ENCODE data around the gene CTH.
"Not testable (repeated sequence)": the region's sequence is repeated elsewhere in the genome, so short reads cannot be mapped to it uniquely, and the experiment has no call there.

The CTH gene

DNA sequence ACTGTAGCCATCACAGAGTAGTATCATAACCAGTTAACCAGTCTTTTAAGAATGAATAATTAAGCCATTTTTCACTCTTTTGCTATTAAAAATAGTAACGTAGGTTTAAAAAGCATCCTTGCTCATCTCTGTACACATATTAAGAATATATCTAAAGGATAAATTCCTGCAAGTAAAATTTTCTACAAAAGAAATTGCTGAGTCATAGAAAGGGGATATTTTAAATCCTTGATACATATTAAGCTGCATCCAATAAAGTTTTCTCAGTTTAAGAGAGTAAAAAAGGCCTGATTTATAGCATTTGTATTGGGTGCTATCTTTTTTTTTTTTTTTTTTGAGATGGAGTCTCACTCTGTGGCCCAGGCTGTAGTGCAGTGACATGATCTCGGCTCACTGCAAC, 1.9 kb upstream of the CTH start:
- DNase-seq (ENCODE audit: low read depth), result no peak

DNA sequence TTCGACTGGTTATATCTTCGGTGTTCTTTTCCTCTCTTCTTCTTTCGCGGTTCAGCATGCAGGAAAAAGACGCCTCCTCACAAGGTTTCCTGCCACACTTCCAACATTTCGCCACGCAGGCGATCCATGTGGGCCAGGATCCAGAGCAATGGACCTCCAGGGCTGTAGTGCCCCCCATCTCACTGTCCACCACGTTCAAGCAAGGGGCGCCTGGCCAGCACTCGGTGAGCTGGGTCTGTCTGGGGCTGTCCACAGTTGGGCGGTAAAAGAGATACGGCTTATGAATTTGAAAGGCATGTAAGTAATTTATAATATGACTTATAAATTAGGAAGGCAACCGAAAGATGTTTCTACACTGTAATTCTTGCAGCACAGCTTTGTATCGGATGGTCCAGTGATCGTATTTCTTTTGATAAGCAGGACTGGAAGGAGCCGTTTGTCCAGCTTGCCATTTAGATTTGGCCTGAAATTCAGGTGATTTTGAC, 334 bp downstream of the CTH start:
- no peak for DNase-seq (ENCODE audit: low read depth)

DNA sequence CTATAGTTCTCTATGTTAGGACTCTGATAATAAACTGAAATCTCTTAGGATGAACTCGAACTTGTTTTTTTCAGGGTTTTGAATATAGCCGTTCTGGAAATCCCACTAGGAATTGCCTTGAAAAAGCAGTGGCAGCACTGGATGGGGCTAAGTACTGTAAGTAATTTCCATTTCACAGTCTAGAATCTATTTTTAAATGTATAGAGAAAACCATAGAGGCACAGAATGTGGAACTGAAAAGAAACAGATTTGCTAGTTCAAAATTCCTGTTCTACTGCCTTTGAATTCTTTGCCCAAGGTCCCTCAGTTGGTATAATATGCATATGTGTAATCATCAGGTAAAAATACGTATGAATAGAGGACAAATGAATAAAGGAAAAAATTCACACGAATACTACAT, 4.8 kb downstream of the CTH start:
- no peak for DNase-seq (ENCODE audit: low read depth)

DNA sequence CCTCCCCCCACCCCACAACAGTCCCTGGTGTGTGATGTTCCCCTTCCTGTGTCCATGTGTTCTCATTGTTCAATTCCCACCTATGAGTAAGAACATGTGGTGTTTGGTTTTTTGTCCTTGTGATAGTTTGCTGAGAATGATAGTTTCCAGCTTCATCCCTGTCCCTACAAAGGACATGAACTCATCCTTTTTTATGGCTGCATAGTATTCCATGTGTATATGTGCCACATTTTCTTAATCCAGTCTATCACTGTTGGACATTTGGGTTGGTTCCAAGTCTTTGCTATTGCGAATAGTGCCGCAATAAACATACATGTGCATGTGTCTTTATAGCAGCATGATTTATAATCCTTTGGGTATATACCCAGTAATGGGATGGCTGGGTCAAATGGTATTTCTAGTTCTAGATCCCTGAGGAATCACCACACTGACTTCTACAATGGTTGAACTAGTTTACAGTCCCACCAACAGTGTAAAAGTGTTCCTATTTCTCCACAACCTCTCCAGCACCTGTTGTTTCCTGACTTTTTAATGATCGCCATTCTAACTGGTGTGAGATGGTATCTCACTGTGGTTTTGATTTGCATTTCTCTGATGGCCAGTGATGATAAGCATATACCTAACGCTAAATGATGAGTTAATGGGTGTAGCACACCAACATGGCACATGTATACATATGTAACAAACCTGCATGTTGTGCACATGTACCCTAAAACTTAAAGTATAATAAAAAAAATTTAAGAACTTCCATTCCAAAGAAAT, 8.1 kb downstream of the CTH start:
- DNase-seq (ENCODE audit: low read depth), result not testable (repeated sequence)

DNA sequence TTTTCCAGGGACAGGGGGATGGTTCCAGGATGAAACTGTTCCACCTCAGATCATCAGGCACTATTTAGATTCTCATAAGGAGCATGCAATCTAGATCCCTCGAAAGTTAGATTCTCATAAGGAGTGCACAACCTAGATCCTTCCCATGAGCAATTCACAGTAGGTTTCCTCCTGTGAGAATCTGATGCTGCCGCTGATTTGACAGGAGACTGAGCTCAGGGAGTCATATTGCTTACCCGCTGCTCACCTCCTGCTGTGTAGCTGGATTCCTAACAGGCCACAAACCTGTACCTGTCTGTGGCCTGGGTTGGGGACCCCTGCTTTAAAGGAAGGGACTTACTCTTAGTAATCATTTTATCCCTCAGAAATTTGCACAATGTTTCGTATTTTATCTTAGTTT, 9.3 kb downstream of the CTH start:
- no peak for DNase-seq (ENCODE audit: low read depth)

DNA sequence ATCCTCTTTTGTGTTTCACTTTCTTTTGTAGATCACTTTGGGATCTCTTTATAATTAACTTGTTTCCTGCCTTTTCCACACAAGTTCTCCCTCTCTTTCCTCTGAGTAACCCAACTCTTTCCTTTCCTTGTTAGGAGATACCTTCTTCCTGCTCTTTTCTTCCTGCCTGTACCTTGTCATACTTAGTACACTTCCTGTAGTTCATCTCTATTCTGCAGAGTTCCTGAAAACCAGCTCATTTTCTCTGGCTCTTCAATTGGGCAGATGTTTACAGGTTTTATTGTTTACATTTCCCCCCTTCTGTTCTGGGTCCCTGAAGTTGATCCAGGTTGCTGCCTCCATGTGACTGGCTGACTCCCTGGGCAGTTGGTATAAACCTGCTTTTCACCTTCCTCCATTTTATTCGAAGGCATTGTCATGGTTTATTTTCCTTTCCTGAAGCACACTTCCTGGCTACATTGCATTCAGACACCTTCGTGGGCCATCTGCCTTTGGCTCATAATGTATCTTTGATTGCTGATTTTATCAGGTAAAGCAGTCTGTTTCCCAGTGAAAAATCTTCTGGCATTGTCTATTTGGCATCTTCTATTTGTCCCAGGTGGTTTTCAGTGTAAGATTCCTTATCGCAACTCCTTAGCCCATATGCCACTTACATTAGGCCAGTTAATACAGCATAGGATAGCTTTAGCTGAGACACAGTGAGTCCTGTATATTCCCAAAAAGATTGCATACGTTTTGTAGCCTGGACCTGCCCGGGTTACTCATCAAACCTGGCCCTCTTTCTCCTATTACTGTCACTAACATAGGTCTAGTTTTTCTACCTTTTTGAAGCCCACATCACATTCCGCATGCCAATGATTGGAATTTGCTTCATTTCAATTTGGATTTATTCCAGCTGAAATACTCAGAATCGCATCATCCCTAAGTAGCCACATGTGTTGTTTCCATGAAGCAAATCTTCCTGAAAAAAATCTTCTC, 15.4 kb downstream of the CTH start:
- DNase-seq (ENCODE audit: low read depth), result no peak

DNA sequence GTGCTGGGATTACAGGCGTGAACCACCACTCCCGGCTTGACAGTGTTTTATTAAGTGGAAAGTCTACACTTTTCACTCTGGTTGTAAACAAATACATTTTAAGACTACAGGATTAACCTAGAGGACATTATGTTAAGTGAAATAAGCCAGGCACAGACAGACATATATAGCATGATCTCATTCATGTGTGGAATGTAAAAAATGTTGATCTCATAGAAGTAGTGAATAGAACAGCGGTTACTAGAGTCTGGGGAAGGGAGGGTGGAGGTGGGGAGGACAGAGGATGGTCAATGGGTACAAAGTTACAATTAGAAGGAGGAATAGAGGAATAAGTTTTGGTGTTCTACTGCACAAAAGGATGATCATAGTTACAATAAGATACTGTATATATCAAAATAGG, 16.9 kb downstream of the CTH start:
- DNase-seq (ENCODE audit: low read depth), result no peak

DNA sequence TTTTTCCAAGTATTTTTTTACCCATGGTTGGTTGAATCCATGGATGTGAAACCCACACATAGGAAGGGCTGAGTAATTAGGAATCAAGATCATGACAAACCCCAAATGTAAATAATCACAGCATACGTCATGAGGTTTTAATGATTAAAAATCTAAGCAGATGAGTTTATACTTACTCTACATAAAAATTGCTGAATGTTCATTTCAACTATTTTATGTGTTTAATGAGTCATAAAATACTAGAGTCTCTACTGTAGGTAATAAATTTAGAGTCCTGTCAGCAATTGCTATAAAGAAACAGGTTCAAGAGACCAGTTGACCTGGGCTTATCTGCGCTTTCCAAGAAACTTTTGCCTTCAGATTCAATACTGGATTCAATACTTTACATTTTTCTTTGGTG, 18.2 kb downstream of the CTH start:
- no peak for DNase-seq (ENCODE audit: low read depth)

DNA sequence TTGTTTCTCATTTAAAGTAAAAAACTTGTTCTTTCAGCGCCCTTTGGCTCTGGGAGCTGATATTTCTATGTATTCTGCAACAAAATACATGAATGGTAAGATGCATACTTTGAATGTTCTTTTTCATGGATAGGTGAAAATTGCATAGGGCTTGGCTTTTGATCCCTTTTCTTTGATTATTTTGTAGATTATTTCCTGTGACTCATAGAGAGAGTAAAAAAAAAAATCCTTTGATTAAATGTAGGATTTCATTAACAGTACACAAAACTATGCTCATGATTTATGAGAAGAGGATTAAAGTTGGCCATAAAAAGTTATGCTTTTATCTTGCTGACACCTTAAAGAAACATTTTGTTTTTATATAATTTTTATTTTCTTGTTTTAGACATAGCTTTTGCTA, 18.7 kb downstream of the CTH start:
- no peak for DNase-seq (ENCODE audit: low read depth)

DNA sequence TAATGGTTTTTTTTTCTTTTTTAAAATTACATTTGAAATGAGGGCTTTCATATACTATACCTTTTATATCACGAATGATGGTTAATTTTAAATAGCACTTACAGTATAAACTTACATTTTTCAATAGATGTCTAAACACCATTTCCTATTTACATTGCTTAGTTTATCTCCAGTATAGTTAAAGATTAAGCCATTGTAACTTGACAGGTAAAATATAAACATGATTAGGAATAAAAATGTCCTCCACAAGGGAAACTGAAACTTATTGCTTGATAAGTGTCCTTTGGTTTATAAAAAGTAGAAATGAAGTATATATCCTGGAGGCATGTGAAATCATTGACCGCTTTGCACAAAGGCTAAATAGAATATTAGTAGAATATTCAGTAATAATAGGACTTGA, 20.2 kb downstream of the CTH start:
- DNase-seq (ENCODE audit: low read depth), result no peak

DNA sequence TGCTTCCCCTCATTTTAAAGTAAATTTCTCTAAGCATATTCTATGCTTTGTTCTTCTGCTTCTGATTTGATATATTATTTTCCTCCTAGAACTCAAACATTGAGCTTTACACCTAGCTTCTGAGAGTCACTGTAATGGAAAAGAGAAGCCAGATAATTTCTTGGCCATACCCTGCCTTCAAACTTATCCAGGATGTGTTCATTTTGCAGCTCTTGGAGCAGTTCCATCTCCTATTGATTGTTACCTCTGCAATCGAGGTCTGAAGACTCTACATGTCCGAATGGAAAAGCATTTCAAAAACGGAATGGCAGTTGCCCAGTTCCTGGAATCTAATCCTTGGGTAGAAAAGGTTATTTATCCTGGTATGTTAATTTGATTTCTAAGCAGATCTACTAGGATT, 20.8 kb downstream of the CTH start:
- DNase-seq (ENCODE audit: low read depth), result no peak

DNA sequence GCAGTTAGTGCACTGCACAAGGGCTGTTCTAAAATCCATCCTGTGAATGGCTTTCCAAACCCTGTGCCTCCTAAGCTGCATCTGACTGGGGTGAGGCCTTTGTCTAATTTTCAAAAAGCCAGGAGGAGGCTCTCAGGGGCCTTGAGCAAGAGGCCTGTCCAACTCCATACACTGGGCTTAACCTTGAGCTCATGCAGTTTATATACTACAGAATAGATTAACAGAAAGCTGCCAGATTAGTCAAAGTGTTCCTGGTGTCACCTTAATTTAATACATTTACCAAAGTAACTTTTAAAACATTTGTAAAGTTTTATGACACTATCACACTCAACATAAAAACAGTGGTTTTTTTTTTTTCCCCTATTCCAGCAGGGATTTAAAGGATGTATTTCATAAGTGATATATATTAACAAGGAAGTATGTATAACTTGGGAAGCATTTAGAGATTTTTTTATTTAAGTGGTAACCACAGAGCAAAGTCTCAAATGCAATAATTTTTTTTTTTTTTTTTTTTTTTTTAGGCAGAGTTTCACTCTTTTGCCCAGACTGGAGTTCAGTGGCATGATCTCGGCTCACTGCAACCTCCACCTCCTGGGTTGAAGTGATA, 23.3 kb downstream of the CTH start:
- DNase-seq (ENCODE audit: low read depth), result no peak

DNA sequence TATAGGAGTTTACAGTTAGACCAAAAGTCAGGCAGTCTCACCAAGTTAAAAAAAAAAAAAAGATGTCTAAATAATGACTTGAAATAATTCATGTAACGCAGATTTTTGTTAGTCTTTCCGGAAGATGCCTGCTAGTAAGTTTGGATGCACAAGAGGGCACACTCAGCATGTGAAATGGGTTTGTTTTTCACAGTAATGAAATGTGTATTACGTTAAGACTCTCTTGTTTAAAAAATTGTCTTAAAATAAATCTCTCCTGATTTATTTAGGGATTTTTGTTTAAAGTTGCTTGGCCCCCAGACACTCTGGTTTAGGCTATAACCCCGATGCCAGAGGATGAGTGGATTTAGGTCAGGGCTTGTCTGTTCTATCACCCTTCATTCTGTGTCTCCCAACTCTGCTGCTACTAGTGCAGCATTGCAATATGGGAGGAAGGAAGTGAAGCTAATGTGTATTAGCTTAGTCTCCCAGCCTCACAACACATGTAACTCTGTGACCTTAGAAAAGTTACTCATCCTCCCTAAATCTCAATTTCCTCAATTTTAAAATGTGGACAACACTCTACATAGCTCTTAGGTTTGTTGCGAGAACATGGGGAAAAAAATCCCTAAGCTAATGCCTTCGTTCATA, 25.7 kb downstream of the CTH start:
- DNase-seq (ENCODE audit: low read depth), result no peak

DNA sequence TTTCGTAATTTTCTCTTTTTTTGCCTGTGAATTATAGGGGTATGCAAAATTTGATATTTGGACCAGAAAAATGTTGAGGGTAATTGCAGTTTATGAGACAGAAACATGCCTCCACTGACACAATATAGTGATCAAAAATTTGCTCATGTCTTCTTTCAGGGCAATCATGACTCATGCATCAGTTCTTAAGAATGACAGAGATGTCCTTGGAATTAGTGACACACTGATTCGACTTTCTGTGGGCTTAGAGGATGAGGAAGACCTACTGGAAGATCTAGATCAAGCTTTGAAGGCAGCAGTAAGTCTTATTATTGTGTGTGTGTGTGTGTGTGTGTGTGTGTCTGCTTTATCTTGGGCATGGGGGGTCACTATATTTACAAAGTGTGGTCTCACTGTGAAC, 27.5 kb downstream of the CTH start:
- DNase-seq (ENCODE audit: low read depth), result no peak

DNA sequence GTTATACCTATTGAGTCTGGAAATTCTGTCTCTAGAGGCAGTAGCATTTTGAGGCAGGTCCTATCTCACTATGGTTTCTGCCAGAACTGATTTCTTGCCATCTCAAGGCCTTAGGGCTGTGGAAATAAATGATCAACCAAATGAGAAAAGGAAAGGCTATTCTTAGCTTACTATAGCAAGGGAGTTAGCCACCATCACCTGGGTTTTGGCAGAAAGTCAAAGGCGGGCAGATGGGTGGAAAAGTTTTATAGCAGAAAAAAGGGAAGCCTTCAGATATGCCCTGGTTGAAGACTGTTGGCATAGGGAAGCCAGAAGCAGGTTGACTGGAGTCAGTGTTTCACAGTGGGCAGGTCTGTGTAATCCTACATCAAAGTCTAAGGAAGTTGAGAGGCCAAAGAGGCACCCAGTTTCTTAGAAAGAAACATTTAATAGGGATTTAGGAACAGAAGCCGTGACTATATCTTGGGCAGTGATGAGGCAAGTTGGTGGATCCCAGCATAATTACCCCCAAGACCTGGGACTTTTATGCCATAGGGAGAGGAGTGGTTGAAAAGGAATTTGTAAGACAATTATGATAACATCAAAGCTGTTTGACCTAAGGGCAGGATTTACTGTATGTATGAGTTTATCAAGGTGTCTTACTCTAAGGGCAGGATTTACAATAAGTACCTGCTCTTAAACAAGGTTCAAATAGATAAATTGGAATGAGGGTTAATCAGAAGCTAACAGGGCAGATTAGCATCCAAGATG, 29.7 kb downstream of the CTH start:
- no peak for DNase-seq (ENCODE audit: low read depth)

DNA sequence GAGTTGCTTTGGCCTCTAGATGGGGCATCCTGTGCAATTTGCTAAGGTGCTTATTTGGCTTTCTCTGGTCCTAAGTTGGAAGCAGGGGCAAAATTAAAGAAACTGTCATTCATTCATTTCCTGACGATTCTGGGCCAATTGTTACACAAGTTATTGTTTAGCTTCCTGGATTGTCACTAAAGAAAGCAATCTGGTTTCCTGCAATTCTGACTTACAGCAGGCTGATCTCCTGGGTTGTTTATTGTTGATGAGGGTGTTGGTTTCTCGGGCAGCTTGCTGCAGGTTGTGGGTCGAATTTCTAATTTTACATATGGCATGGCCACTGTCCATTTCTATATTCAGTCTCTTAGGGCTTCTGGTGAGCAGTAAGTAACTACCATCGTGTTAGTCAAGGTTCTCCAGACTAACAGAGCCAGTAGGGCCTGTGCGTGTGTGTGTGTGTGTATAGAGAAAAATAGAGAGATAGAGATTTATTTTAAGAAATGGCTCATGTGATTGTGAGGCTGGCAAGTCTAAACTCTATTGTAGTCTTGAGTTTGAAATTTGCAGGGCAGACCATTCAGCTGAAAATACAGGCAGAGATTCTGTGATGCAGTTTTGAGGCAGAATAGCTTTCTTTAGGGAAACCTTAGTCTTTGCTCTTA, 30.4 kb downstream of the CTH start:
- no peak for DNase-seq (ENCODE audit: low read depth)

DNA sequence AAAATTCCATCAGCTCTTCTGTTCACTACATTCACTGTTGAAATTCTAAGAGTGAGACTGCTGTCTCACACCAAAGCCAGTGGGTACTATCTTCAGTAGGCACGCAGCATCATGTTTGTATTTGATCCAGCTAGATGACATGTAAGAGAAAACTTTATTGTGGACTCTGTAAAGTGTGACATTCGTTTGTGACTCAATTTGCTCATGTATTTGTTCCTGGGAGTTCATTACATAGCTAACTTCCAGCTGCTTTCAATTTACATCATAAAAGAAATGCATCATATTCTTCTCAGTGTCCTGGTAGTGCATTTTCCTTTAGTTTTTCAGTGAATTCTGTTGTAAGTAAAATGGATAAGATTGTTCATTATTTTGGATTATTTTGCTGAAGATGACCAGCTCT, 31.4 kb downstream of the CTH start:
- no peak for DNase-seq (ENCODE audit: low read depth)

DNA sequence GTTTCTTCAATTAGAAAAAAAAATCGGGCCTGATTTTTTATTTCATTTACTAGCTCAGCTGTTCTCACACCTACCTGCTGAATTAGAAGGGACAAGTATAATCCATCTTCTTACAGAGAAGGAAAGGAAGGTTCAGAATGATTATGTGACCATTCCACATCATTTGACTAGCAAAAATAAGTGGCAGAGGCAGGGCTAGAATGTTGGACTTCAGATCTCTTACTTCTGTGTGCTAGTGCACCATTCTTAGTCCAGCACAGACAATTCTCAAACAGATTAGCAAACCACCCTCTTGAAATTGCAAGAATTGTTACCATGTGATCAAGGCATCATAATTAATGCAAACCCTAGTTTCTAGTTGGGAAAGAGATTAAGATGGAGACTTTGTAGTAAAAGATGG, 32.7 kb downstream of the CTH start:
- DNase-seq (ENCODE audit: low read depth), result no peak

DNA sequence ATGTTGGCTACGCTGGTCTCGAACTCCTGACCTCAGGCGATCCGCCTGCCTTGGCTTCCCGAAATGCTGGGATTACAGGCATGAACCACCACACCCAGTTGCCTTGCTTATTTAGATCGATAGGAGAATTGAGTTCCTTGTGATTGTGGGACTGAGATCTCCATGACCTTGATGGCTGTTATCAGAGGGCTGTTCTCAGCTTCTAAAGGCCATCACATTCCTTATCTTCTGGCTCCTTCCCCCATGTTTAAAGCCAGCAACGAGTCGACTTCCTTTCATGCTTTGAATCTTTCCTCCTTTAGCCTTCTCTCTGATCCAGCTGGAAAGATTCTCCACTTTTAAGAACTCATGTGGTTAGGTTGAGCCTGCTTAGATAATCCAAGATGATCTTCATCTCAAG, 38.0 kb downstream of the CTH start:
- no peak for DNase-seq (ENCODE audit: low read depth)

DNA sequence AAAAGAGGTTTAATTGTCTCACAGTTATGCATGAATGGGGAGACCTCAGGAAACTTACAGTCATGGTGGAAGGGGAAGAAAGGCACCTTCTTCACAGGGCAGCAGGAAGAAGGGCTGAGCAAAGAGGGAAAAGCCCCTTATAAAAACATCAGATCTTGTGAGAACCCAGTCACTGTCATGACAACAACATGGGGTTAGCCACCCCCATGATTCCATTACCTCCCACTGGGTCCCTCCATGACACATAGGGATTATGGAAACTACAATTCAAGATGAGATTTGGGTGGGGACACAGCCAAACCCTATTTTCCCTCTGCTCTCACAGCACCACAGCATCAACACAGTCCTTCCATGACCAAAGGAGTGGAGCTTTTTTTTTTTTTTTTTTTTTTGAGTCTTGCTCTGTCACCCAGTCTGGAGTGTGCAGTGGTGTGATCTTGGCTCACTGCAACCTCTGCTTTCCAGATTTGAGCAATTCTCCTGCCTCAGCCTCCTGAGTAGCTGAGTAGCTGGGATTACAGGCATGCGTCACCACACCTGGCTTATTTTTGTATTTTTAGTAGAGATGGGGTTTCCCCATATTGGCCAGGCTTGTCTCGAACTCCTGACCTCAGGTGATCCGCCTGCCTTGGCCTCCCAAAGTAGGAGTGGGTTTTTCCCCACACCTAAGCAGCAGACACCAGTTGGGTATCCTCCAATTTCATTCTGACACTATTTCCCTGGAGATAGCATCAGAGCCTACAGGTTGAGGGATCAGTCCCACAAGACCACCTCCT, 41.3 kb downstream of the CTH start:
- not testable (repeated sequence) for DNase-seq (ENCODE audit: low read depth)

Measured in activated gamma-delta T cell treated with anti-CD3 and anti-CD28 coated beads, Interleukin-2, amount 50 U/mL, for 16 hours (primary cell).